Activated CD4-positive, alpha-beta memory T cell treated with anti-CD3 and anti-CD28 coated beads for 36 hours (primary cell): ENCODE results near the gene CHCHD5. TPM values are rescaled to one million over a fixed set of nuclear protein-coding genes. Genes with fewer than 3 reads are reported as not detected.
"Not testable (repeated sequence)": the region's sequence is repeated elsewhere in the genome, so short reads cannot be mapped to it uniquely, and the experiment has no call there.

Experiments
- CTCF ChIA-PET: fragments of 350-600 bp; sonication (Branson Sonifier 250); formaldehyde crosslinking; loops from one replicate; lab custom pipeline; 2021; ENCODE audit warnings: antibody characterized with exemption, inconsistent platforms; lab: Charles Lee
- POLR2A ChIA-PET: fragments of 350-600 bp; sonication (Branson Sonifier 250); formaldehyde crosslinking; loops from one replicate; lab custom pipeline; 2021; ENCODE audit warnings: antibody characterized with exemption; lab: Charles Lee
- DNase-seq: peaks from one replicate; pipeline ENCODE4 v3.0.0-alpha.2; 2020
- H3K27ac Mint-ChIP-seq: one replicate; pipeline ENCODE4 v1.8.0; 2021; ENCODE audit warnings: mixed read lengths
- H3K27me3 Mint-ChIP-seq: one replicate; pipeline ENCODE4 v1.8.0; 2021; ENCODE audit warnings: mixed read lengths
- H3K36me3 Mint-ChIP-seq: one replicate; pipeline ENCODE4 v1.8.0; 2021; ENCODE audit warnings: mixed read lengths
- H3K4me1 Mint-ChIP-seq: one replicate; pipeline ENCODE4 v1.8.0; 2021; ENCODE audit warnings: low read depth, mixed read lengths
- H3K4me3 Mint-ChIP-seq: one replicate; pipeline ENCODE4 v1.8.0; 2021; ENCODE audit warnings: mild to moderate bottlenecking, mixed read lengths
- H3K9me3 Mint-ChIP-seq: one replicate; pipeline ENCODE4 v1.8.0; 2021; ENCODE audit warnings: mixed read lengths
- intact Hi-C: fragments of 100-400 bp; cut with micrococcal nuclease; formaldehyde crosslinking; loops from one replicate; pipeline ENCODE4 v1.15.1; 2023
- total RNA-seq, 2 experiments: library from RNA; stranded (reverse); gene quantifications; one replicate each; pipeline ENCODE4 v1.2.3, GENCODE V29; 2021

CHCHD5 gene
- total RNA-seq, 2 experiments from 2014 or later = 39.3 to 41.4 TPM

DNA sequence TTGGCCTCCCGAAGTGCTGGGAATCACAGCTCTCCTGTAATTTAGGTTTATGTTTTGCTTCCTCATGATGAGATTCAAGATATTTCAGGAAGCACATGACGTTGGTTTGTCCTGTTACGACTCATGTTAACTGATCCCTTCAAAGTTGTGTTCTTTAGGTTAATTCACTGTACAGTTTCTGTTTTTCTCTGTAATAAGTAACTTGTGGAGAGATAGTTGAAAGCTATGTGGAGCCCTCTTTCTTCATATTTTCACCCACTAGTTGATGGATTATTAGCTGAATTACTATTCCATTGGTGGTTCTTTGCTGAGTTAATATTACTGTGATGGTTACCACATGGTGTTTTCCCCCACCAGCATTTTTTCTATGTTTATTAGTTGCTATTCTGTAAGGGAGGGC is 18.3 kb upstream of the CHCHD5 start:
- Mint-ChIP-seq H3K4me1 (peaks cover 5% of the 10 kb centered on the region), H3K36me3 (peaks cover 65% of the 10 kb centered on the region), H3K9me3 (peaks cover 13% of the 10 kb centered on the region), H3K4me3 (no peak overlapping the region), H3K27ac (peak overlapping the region; percentile 33), H3K27me3 (no peaks in the 10 kb centered on the region)
- POLR2A ChIA-PET = interaction anchor here (1.2 kb wide), 1 partner anchor 18 kb away, joined by 3 read pairs; the partner anchor contains the start of gene CHCHD5
- no peak for DNase-seq
- CTCF ChIA-PET = interaction anchor here (0.7 kb wide), 1 partner anchor 85 kb away, joined by 3 read pairs; no protein-coding TSS in a partner anchor
- intact Hi-C loops = no loop called here

DNA sequence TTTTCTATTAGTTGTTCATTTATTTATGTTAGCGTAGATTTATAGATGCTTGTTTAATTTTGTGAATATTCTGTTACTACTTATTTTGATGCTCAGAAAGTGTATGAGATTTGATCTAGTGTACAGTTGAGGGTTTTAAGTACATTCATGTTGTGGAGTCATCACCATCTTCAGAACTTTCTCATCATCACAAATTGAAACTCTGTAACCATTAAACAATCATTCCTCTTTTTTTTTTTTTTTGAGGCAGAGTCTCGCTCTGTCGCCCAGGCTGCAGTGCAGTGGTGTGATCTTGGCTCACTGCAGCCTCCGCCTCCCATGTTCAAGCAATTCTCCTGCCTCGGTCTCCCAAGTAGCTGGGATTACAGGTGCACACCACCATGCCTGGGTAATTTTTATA is 17.9 kb upstream of the CHCHD5 start:
- peaks cover 13% of the 10 kb centered on the region for H3K9me3 Mint-ChIP-seq
- POLR2A ChIA-PET, H3K4me1 Mint-ChIP-seq: not testable (repeated sequence)

DNA sequence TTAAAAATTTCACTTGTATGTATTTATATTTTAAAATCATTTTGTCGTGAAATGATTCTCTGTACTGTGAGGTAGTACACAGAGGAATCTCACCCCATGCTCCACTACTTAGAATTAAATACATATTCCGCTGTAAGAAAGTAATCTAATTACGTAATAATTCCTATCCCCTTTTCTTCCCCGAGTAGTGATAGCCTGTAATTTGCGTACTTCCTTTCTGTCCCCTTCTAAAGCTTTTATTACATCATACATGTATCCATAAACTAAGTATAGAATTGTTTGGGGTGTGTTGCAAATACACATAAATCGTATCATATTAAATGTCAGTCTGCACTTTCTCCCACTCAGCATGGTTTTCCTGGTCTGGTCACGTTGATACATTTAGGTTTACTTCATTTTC is 12.4 kb upstream of the CHCHD5 start:
- Mint-ChIP-seq H3K27me3 (no peaks in the 10 kb centered on the region), H3K4me1 (no peaks in the 10 kb centered on the region), H3K36me3 (peaks cover 78% of the 10 kb centered on the region), H3K27ac (no peak overlapping the region), H3K9me3 (peaks cover 13% of the 10 kb centered on the region), H3K4me3 (no peak overlapping the region)
- no peak for DNase-seq
- intact Hi-C loops = no loop called here
- ChIA-PET POLR2A (no interaction called here), CTCF (interaction anchor here (0.9 to 1.2 kb wide), 2 partner anchors 8 to 11 kb away, joined by 3 read pairs; no protein-coding TSS in a partner anchor)

More for the DNA sequence above, 17.9 kb upstream of the CHCHD5 start:
- H3K4me3 Mint-ChIP-seq, H3K27me3 Mint-ChIP-seq, CTCF ChIA-PET, DNase-seq, intact Hi-C loops: not testable (repeated sequence)
- Mint-ChIP-seq H3K27ac (peak overlapping the region; percentile 33), H3K36me3 (peaks cover 64% of the 10 kb centered on the region)

DNA sequence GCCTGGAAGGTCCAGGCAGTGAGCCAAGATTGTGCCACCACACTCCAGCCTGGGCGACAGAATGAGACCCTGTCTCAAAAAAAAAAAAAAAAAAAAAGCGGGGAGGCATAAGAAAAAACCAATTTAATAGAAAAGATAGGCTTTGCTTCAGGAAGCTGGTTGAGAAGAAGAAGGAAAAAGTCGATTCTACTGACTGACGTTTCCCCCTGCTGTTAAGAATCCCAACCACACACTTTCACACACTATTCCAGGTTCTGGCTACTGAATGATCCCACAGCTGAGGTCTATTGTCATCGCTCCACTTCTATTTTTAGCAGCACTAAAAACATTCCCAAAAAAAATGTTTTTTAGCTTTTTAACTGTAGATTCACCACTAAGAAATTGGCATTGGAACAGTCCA is 6.7 kb upstream of the CHCHD5 start:
- H3K4me3 Mint-ChIP-seq = no peak overlapping the region
- intact Hi-C loops = no loop called here
- no peak overlapping the region for H3K27ac Mint-ChIP-seq

DNA sequence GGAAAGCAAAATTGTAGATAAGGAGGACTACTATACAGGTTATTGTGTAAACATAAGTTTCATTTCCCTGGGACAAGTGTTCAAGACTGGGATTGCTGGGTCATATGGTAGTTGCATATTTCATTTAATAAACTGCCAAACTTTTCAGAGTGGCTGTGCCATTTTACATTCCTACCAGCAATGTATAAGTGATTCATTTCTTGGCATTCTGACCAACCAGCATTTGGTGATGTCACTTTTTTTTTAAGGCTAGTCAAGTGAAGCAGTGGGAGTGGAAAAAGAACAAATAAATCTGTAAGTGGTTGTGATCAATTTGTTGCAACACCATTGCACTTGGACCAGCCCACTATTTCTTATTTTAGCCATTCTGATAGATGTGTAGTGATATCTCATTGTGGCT is 5.2 kb upstream of the CHCHD5 start:
- ChIA-PET POLR2A (no interaction called here), CTCF (no interaction called here)
- H3K9me3 Mint-ChIP-seq = no peaks in the 10 kb centered on the region
- intact Hi-C loops = no loop called here
- no peaks in the 10 kb centered on the region for H3K27me3 Mint-ChIP-seq
- DNase-seq = no peak
- H3K27ac Mint-ChIP-seq = no peak overlapping the region
- no peak overlapping the region for H3K4me3 Mint-ChIP-seq
- H3K36me3 Mint-ChIP-seq = peaks cover 21% of the 10 kb centered on the region
- peaks cover 14% of the 10 kb centered on the region for H3K4me1 Mint-ChIP-seq

More for the DNA sequence above, 6.7 kb upstream of the CHCHD5 start:
- DNase-seq = no peak
- Mint-ChIP-seq H3K4me1 (peaks cover 4% of the 10 kb centered on the region), H3K27me3 (no peaks in the 10 kb centered on the region), H3K9me3 (no peaks in the 10 kb centered on the region), H3K36me3 (peaks cover 28% of the 10 kb centered on the region)
- CTCF ChIA-PET = no interaction called here
- POLR2A ChIA-PET = no interaction called here

DNA sequence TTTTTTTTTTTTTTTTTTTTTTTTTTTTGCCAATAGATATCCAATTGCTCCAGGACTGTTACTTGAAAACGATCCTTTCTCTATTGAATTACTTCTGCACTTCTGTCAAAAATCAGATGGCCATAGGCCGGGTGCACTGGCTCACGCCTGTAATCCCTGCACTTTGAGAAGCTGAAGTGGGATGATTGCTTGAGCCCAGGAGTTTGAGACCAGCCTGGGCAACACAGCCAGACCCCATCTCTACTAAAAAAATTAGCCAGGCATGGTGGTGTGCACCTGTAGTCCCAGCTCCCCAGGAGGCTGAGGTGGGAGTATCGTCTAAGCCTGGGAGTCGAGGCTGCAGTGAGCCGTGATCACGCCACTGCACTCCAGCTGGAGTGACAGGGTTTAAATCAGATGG is 4.3 kb upstream of the CHCHD5 start:
- Mint-ChIP-seq H3K4me3 (no peak overlapping the region), H3K27me3 (no peaks in the 10 kb centered on the region), H3K27ac (no peak overlapping the region), H3K36me3 (peaks cover 14% of the 10 kb centered on the region), H3K9me3 (no peaks in the 10 kb centered on the region), H3K4me1 (peaks cover 18% of the 10 kb centered on the region)
- DNase-seq = no peak
- CTCF ChIA-PET = interaction anchor here (0.6 kb wide), 1 partner anchor 8 kb away, joined by 3 read pairs; no protein-coding TSS in a partner anchor
- intact Hi-C loops = loop anchor here (5.0 kb wide), 3 partner anchors 67 to 393 kb away; partner anchors contain the start of genes SLC20A1 and ZC3H6
- POLR2A ChIA-PET = no interaction called here

DNA sequence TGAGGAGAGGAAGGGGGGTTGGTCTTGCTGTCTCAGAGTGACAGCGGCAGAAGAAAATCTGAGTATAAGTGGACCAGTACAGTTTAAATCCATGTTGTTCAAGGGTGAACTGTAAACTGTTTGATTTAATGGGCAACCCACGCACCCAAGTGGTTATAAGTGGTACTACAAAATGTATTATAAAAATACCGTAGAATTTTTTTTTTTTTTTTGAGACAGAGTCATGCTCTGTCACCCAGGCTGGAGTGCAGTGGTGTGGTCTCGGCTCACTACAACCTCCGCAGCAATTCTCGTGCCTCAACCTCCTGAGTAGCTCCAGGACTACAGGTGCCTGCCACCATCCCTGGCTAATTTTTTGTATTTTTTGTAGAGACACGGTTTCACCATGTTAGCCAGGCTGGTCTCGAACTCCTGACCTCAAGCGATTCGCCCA is 2.1 kb upstream of the CHCHD5 start:
- POLR2A ChIA-PET = no interaction called here
- Mint-ChIP-seq H3K4me1 (peaks cover 30% of the 10 kb centered on the region), H3K9me3 (no peaks in the 10 kb centered on the region), H3K27me3 (no peaks in the 10 kb centered on the region), H3K4me3 (no peak overlapping the region), H3K27ac (no peak overlapping the region), H3K36me3 (peaks cover 11% of the 10 kb centered on the region)
- peak; percentile 48 for DNase-seq
- CTCF ChIA-PET = interaction anchor here (1.5 kb wide), 1 partner anchor 99 kb away, joined by 5 read pairs; no protein-coding TSS in a partner anchor
- intact Hi-C loops = loop anchor here (1.0 to 5.0 kb wide), 4 partner anchors 65 to 527 kb away; partner anchors contain the start of genes SLC20A1, TMEM87B and ZC3H6

DNA sequence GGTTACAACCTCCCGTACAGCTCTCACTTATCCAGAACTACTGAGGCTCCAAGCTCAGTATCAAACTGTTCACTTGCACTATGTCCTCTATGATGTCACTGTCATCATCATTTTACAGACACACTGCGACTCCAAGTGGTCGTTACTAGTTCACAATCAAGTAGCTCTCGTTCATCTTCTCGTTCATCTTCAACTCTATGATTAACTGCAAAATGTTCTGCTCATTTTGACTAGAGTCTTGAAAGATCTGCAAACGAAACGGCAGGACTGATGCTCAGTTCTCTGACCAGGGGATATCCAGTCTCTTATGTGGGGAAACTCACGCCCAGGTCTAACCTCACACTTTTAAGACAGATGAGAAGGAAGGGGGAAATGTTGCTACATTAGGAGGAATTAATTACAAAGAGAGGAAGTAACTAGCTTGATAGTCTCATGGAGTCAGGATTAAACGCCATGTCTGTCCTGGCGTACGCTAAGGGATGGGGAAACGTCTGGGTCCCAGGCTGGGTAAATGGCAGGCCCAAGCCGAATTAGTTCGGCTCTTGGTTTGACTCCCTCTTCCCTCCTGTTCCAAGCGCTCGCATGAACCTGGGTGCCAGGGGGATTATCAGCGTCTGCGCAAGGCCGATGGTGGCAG is 794 bp upstream of the CHCHD5 start:
- H3K4me3 Mint-ChIP-seq = peak overlapping the region; percentile 97
- peak overlapping the region; percentile 99 for H3K27ac Mint-ChIP-seq
- no peaks in the 10 kb centered on the region for H3K9me3 Mint-ChIP-seq
- H3K4me1 Mint-ChIP-seq = peaks cover 30% of the 10 kb centered on the region
- no peaks in the 10 kb centered on the region for H3K27me3 Mint-ChIP-seq
- ChIA-PET CTCF (interaction anchor here (0.8 to 2.8 kb wide), 7 partner anchors 11 to 166 kb away, joined by 3 to 21 read pairs (median 5); no protein-coding TSS in a partner anchor), POLR2A (interaction anchor here (0.6 to 2.6 kb wide), 3 partner anchors 62 to 144 kb away, joined by 3 to 11 read pairs (median 3); partner anchors contain the start of gene SLC20A1)
- intact Hi-C loops = loop anchor here (1.0 to 5.0 kb wide), 7 partner anchors 41 to 396 kb away; partner anchors contain the start of genes POLR1B, SLC20A1, ZC3H6 and ZC3H8
- no peak for DNase-seq
- H3K36me3 Mint-ChIP-seq = peaks cover 15% of the 10 kb centered on the region

DNA sequence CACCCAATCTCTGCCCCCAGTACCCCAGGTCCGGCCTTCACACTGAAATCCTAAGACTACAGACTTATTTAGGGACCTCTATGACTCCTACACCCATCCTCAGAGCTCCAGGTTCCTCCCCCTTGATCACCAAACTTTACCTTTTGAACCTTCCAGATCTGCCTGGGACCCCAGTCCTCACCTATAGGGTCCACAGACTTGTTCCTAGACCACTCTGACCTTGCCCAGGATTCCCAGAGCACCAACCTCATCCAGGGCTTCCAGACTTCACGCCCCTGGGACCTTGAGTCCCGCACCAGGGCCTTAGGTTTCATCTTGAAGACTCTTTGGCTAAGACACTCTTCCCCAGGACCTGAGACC is 462 bp downstream of the CHCHD5 start:
- Mint-ChIP-seq H3K9me3 (no peaks in the 10 kb centered on the region), H3K4me3 (peak overlapping the region; percentile 97), H3K27me3 (no peaks in the 10 kb centered on the region), H3K36me3 (peaks cover 15% of the 10 kb centered on the region), H3K27ac (peak overlapping the region; percentile 99), H3K4me1 (peaks cover 30% of the 10 kb centered on the region)
- no peak for DNase-seq
- ChIA-PET CTCF (interaction anchor here (0.6 to 2.8 kb wide), 6 partner anchors 15 to 165 kb away, joined by 3 to 21 read pairs (median 4); no protein-coding TSS in a partner anchor), POLR2A (interaction anchor here (0.6 to 2.6 kb wide), 4 partner anchors 19 to 142 kb away, joined by 3 to 11 read pairs (median 3); partner anchors contain the start of gene SLC20A1)
- intact Hi-C loops = loop anchor here (1.0 to 5.0 kb wide), 7 partner anchors 43 to 398 kb away; partner anchors contain the start of genes POLR1B, SLC20A1, ZC3H6 and ZC3H8

DNA sequence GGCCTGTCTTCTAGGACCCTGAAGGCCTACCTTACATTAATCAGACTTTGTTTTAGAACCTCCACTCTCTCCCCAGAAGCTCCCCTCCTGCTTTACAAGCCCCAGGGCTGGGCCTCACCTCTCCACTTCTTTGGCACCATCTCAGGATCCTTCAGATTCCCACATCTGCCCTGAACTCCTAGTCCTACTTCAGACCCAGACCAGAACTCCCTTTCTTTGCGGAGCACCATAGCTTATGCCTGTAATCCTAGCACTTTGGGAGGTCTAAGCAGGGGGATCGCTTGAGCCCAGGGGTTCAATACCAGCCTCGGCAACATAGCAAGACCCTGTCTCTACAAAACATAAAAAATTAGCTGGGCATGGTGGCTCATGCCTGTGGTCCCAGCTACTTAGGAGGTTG is 991 bp downstream of the CHCHD5 start:
- Mint-ChIP-seq H3K9me3 (no peaks in the 10 kb centered on the region), H3K36me3 (peaks cover 15% of the 10 kb centered on the region), H3K4me1 (peaks cover 30% of the 10 kb centered on the region), H3K27ac (peak overlapping the region; percentile 99), H3K4me3 (peak overlapping the region; percentile 97), H3K27me3 (no peaks in the 10 kb centered on the region)
- no peak for DNase-seq
- CTCF ChIA-PET = interaction anchor here (1.0 to 2.8 kb wide), 4 partner anchors 15 to 141 kb away, joined by 3 to 21 read pairs (median 5); no protein-coding TSS in a partner anchor
- POLR2A ChIA-PET = interaction anchor here (2.6 kb wide), 1 partner anchor 60 kb away, joined by 11 read pairs; the partner anchor contains the start of gene SLC20A1
- intact Hi-C loops = loop anchor here (2.0 kb wide), 2 partner anchors 45 to 331 kb away; partner anchors contain the start of gene ZC3H8

DNA sequence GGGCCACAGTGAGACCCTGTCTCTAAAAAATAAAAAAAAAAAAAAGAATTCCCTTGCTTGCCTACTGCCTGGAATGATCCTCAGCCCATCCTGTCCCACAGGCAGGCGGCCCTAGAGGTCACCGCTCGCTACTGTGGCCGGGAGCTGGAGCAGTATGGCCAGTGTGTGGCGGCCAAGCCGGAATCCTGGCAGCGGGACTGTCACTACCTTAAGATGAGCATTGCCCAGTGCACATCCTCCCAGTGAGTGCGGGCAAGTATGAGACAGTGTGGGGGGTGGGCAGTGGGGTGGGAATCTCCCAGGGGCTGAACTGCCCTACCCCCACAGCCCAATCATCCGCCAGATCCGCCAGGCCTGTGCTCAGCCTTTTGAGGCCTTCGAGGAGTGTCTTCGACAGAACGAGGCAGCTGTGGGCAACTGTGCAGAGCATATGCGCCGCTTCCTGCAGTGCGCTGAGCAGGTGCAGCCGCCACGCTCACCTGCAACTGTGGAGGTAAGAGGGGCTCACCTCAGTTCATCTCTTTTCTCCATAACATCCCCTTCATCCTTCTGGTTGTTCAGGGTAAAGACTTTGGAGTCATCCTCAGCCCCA is 1.6 kb downstream of the CHCHD5 start:
- peaks cover 15% of the 10 kb centered on the region for H3K36me3 Mint-ChIP-seq
- peaks cover 30% of the 10 kb centered on the region for H3K4me1 Mint-ChIP-seq
- POLR2A ChIA-PET = interaction anchor here (2.6 kb wide), 1 partner anchor 59 kb away, joined by 11 read pairs; the partner anchor contains the start of gene SLC20A1
- no peaks in the 10 kb centered on the region for H3K9me3 Mint-ChIP-seq
- H3K27ac Mint-ChIP-seq = peak overlapping the region; percentile 43
- intact Hi-C loops = loop anchor here (2.0 kb wide), 2 partner anchors 45 to 331 kb away; partner anchors contain the start of gene ZC3H8
- CTCF ChIA-PET = interaction anchor here (2.8 kb wide), 1 partner anchor 141 kb away, joined by 21 read pairs; no protein-coding TSS in a partner anchor
- H3K4me3 Mint-ChIP-seq = no peak overlapping the region
- H3K27me3 Mint-ChIP-seq = no peaks in the 10 kb centered on the region
- DNase-seq = no peak
